ENCODE measurements around the gene CDK5RAP2. TPM values are rescaled to one million over a fixed set of nuclear protein-coding genes. Genes with fewer than 3 reads are reported as not detected.

Gene CDK5RAP2
- total and polyA plus RNA-seq, 10 of the 15 experiments (the other 5 are each of a cell fraction or from before 2014, with no cell fraction given), result 16.2 to 53.5 (median 34.5) TPM

- intact Hi-C loops (cut with micrococcal nuclease; ENCODE audit: unreplicated experiment), result no loop called here
Observed at GRCh38 chr9:120390637-120391190, 189.3 kb downstream of the CDK5RAP2 start.

More at GRCh38 chr9:120390637-120391190, 189.3 kb downstream of the CDK5RAP2 start:
- DNase-seq (ENCODE audit: low read depth, low spot score) (no peak), FAIRE-seq (no peak), ATAC-seq (no peak)
- no peaks in the 10 kb centered on the region for H3K9me3 ChIP-seq (replicated peaks; ENCODE audit: control insufficient read depth, insufficient read depth, low read length)
- H4K20me1 ChIP-seq (ENCODE audit: control insufficient read depth, insufficient read depth), result 0 out of 2 replicates have a peak, but pooled peaks cover 2% of the 10 kb centered on the region
- ChIA-PET POLR2A (no interaction called here), SMC1A (ENCODE audit: uncharacterized antibody, unreplicated experiment) (no interaction called here), CTCF (no interaction called here), RAD21 (ENCODE audit: unreplicated experiment) (no interaction called here)
- H3K4me3 ChIP-seq, result no peak overlapping the region
- WGBS (ENCODE audit: insufficient coverage, insufficient replicate concordance, low lambda C conversion rate, missing lambda C conversion rate), result 96% methylated on average over 12 of the region's 12 CpGs
- H3K79me2 ChIP-seq (ENCODE audit: control insufficient read depth, insufficient read depth, low read length), result no peaks in the 10 kb centered on the region
- in situ Hi-C loops (cut with MboI), result no loop called here
- H3K4me2 ChIP-seq (ENCODE audit: control insufficient read depth, insufficient read depth), result no peak overlapping the region
- no peaks in the 10 kb centered on the region for H3K27me3 ChIP-seq (replicated peaks in 1 of 2; ENCODE audit: control insufficient read depth in 2 of 2, insufficient read depth in 2 of 2, low read length in 1 of 2)
- H3K36me3 ChIP-seq (ENCODE audit: control insufficient read depth in 2 of 2, insufficient read depth in 2 of 2, low read length in 1 of 2), result peaks cover 25 to 31% of the 10 kb centered on the region in 2 experiments
- BruUV-seq (replicated peaks), result no TSS peak
- TF ChIP-seq IRF3 (IDR thresholded peaks at IDR 0.05) (no peak), IRF4 (IDR thresholded peaks at IDR 0.05; ENCODE audit: low read depth, low read length) (no peak), MLLT1 (IDR thresholded peaks at IDR 0.05) (no peak), FOXK2 (IDR thresholded peaks at IDR 0.05) (no peak), ZNF217 (IDR thresholded peaks at IDR 0.05) (no peak), SMAD5 (IDR thresholded peaks at IDR 0.05; ENCODE audit: low read depth) (no peak), NBN (IDR thresholded peaks at IDR 0.05) (no peak), ZBTB33 (IDR thresholded peaks at IDR 0.05) (no peak), TBL1XR1 (IDR thresholded peaks at IDR 0.05; ENCODE audit: low read depth, low read length) (no peak), TCF7 (IDR thresholded peaks at IDR 0.05; ENCODE audit: borderline replicate concordance) (no peak), BMI1 (IDR thresholded peaks at IDR 0.05; ENCODE audit: borderline replicate concordance) (no peak), FOS (IDR thresholded peaks at IDR 0.05; ENCODE audit: borderline replicate concordance, extremely low read depth, insufficient read length) (no peak), MTA2 (IDR thresholded peaks at IDR 0.05; ENCODE audit: low read depth) (no peak), PAX8 (IDR thresholded peaks at IDR 0.05) (no peak), NFXL1 (IDR thresholded peaks at IDR 0.05; ENCODE audit: borderline replicate concordance) (no peak)
- H3K4me1 ChIP-seq (ENCODE audit: control insufficient read depth, insufficient read depth, low read length), result no peaks in the 10 kb centered on the region
- H2AFZ ChIP-seq (ENCODE audit: control insufficient read depth, low read depth, low read length), result no peak overlapping the region
- H3K27ac ChIP-seq (ENCODE audit: control insufficient read depth, insufficient read depth), result no peak overlapping the region
- H3K9ac ChIP-seq (ENCODE audit: control insufficient read depth, insufficient read depth, low read length), result no peak overlapping the region
